Hepatocyte (in vitro differentiated cells): ENCODE results near the gene WDR4. TPM values are rescaled to one million over a fixed set of nuclear protein-coding genes. Genes with fewer than 3 reads are reported as not detected.

ENCODE experiments used
- DNase-seq: peaks from one replicate; pipeline ENCODE4 v3.0.0-alpha.2; 2016; ENCODE audit warnings: low spot score
- H2AFZ ChIP-seq: fragments of 200-600 bp; sonication (generic); 2 replicates; pipeline ENCODE4 v1.6.0; 2016; ENCODE audit warnings: antibody characterized with exemption, mild to moderate bottlenecking
- H3K27ac ChIP-seq: fragments of 200-600 bp; sonication (generic); 2 replicates; pipeline ENCODE4 v1.5.1; 2016; ENCODE audit warnings: mild to moderate bottlenecking
- H3K27me3 ChIP-seq: fragments of 200-600 bp; sonication (generic); 2 replicates; pipeline ENCODE4 v1.6.1; 2016
- H3K36me3 ChIP-seq: fragments of 200-600 bp; sonication (generic); replicated peaks from 2 replicates; pipeline ENCODE4 v1.5.1; 2016; ENCODE audit warnings: low read depth; ENCODE audit not compliant: insufficient read depth
- H3K4me1 ChIP-seq: fragments of 200-600 bp; sonication (generic); 2 replicates; pipeline ENCODE4 v1.5.1; 2016; ENCODE audit warnings: mild to moderate bottlenecking, moderate library complexity; ENCODE audit not compliant: insufficient read depth
- H3K4me2 ChIP-seq: fragments of 200-600 bp; sonication (generic); 2 replicates; pipeline ENCODE4 v1.6.0; 2016
- H3K4me3 ChIP-seq: fragments of 200-600 bp; sonication (generic); 2 replicates; pipeline ENCODE4 v1.5.1; 2016; ENCODE audit warnings: mild to moderate bottlenecking
- H3K79me2 ChIP-seq: fragments of 200-600 bp; sonication (generic); 2 replicates; pipeline ENCODE4 v1.6.0; 2017; ENCODE audit warnings: mild to moderate bottlenecking
- H3K9me2 ChIP-seq: fragments of 200-600 bp; sonication (generic); replicated peaks from 2 replicates; pipeline ENCODE4 v1.6.0; 2017; ENCODE audit warnings: mild to moderate bottlenecking; ENCODE audit not compliant: insufficient read depth
- H3K9me3 ChIP-seq: fragments of 200-600 bp; sonication (generic); 2 replicates; pipeline ENCODE4 v1.5.1; 2016; ENCODE audit warnings: low read depth, mild to moderate bottlenecking
- H4K20me1 ChIP-seq: fragments of 200-600 bp; sonication (generic); 2 replicates; pipeline ENCODE4 v1.6.0; 2016; ENCODE audit warnings: mild to moderate bottlenecking; ENCODE audit not compliant: insufficient read depth, poor library complexity, severe bottlenecking
- CTCF ChIP-seq: fragments of 200-600 bp; sonication (generic); IDR thresholded peaks from 2 replicates; pipeline ENCODE4 v1.5.1; 2016; ENCODE audit warnings: antibody characterized with exemption, mild to moderate bottlenecking; ENCODE audit not compliant: poor library complexity
- EZH2 ChIP-seq: fragments of 200-600 bp; sonication (generic); IDR thresholded peaks from 2 replicates; pipeline ENCODE4 v1.6.1; 2016; ENCODE audit warnings: antibody characterized with exemption, mild to moderate bottlenecking, borderline replicate concordance
- EZH2phosphoT487 ChIP-seq: fragments of 200-600 bp; sonication (generic); IDR thresholded peaks from one replicate; pipeline ENCODE4 v1.6.1; 2018; ENCODE audit warnings: antibody characterized with exemption, mild to moderate bottlenecking, low read depth, moderate library complexity; ENCODE audit not compliant: unreplicated experiment, severe bottlenecking
- WGBS: methylation state at CpG from one replicate; pipeline ENCODE4 v1.1.6; 2016; ENCODE audit warnings: low lambda C conversion rate; ENCODE audit errors: missing lambda C conversion rate; 5-methylcytosine and 5-hydroxymethylcytosine counted together
- polyA plus RNA-seq: library from polyadenylated mRNA; unstranded; fragments of >200 nt; fragmentation: Nextera tagmentation; extraction: Ambion mirVana; gene quantifications from 2 replicates; pipeline ENCODE4 v1.2.1, GENCODE V29; 2016
- total RNA-seq: library from RNA; depleted of rRNA; stranded (reverse); fragments of >200 nt; gene quantifications from 2 replicates; pipeline ENCODE4 v1.2.3, GENCODE V29; 2014

WDR4 gene
- total and polyA plus RNA-seq, 2 experiments from 2014 or later, result 6.4 to 11.1 TPM

GRCh38 chr21:42892931-42893755, 13.8 kb upstream of the WDR4 start, which contains the start of gene NDUFV3:
Gene NDUFV3, plus strand, starts transcription at chr21:42893309. Its CDS starts 25 bp downstream, at chr21:42893334.
- Histone ChIP-seq H4K20me1 (peaks cover 9% of the 10 kb centered on the region), H3K27me3 (no peaks in the 10 kb centered on the region), H3K4me1 (peaks cover 3% of the 10 kb centered on the region), H3K9me3 (no peaks in the 10 kb centered on the region), H3K9me2 (no peaks in the 10 kb centered on the region), H2AFZ (peak within 1 kb of the TSS; percentile 82), H3K27ac (peak within 1 kb of the TSS; percentile 98), H3K4me3 (peak within 1 kb of the TSS; percentile 42), H3K4me2 (peak within 1 kb of the TSS; percentile 84), H3K79me2 (peaks cover 34% of the 10 kb centered on the region), H3K36me3 (no peaks in the 10 kb centered on the region)
- no peak for TF ChIP-seq EZH2
- no peak for TF ChIP-seq CTCF
- TF ChIP-seq EZH2phosphoT487, result no peak
- DNase-seq, result peak; percentile 100
- under 1% methylated on average over 81 of the region's 87 CpGs for WGBS

GRCh38 chr21:42892582-42892930, 13.2 kb upstream of the WDR4 start:
- Histone ChIP-seq H3K27me3 (no peaks in the 10 kb centered on the region), H4K20me1 (peaks cover 9% of the 10 kb centered on the region), H3K36me3 (no peaks in the 10 kb centered on the region), H3K79me2 (peaks cover 31% of the 10 kb centered on the region), H3K9me3 (no peaks in the 10 kb centered on the region), H3K9me2 (no peaks in the 10 kb centered on the region), H3K4me1 (peaks cover 3% of the 10 kb centered on the region), H3K4me2 (peak overlapping the region; percentile 82), H3K4me3 (peak overlapping the region; percentile 38), H3K27ac (peak overlapping the region; percentile 98), H2AFZ (peak overlapping the region; percentile 82)
- WGBS, result 23% methylated on average over 18 of the region's 18 CpGs
- DNase-seq, result no peak
- TF ChIP-seq EZH2phosphoT487 (no peak), CTCF (no peak), EZH2 (no peak)

DNA sequence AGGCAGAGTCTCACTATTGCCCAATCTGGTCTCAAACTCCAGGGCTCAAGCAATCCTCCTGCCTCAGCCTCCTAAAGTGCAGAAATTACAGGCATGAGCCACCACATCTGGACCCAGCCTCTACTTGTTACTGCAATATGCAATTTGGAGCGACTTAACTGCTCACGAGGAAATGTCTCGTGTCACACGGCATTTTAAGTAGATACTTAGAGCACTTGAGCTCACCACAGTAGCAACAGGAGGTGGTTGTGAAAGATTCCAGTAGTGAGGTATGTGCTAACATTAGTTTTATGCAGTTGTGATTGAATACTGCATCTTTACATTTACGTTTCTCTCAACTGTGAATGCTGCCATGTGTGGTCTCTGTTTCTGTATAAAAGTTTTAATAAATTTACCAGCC, 8.0 kb upstream of the WDR4 start:
- Histone ChIP-seq H3K4me3 (no peak overlapping the region), H3K4me2 (no peak overlapping the region), H3K27ac (no peak overlapping the region), H3K79me2 (no peaks in the 10 kb centered on the region), H3K9me2 (no peaks in the 10 kb centered on the region), H4K20me1 (no peaks in the 10 kb centered on the region), H3K9me3 (no peaks in the 10 kb centered on the region), H3K36me3 (no peaks in the 10 kb centered on the region), H3K4me1 (no peaks in the 10 kb centered on the region), H2AFZ (no peak overlapping the region), H3K27me3 (no peaks in the 10 kb centered on the region)
- DNase-seq, result no peak
- TF ChIP-seq EZH2, result no peak
- TF ChIP-seq EZH2phosphoT487, result no peak
- TF ChIP-seq CTCF, result no peak
- 93% methylated on average over 5 of the region's 5 CpGs for WGBS
